Fibroblast of lung (primary cell): ENCODE results near the gene PLXNB1. TPM values are rescaled to one million over a fixed set of nuclear protein-coding genes. Genes with fewer than 3 reads are reported as not detected.

Source experiments
- DNase-seq, 2 donors: peaks; one replicate each; pipeline versions ENCODE4 v3.0.0 to v3.0.0-alpha.2; 2010; ENCODE audit warnings: low read depth in 2 of 2
- H2AFZ ChIP-seq: 2 replicates; pipeline ENCODE4 v1.5.1; 2012; ENCODE audit warnings: low read length, control low read depth, inconsistent platforms
- H3K27ac ChIP-seq: 2 replicates; pipeline ENCODE4 v1.5.1; 2011; ENCODE audit warnings: low read length, control low read depth; ENCODE audit not compliant: insufficient read depth
- H3K27me3 ChIP-seq: 2 replicates; pipeline ENCODE4 v1.5.1; 2011; ENCODE audit warnings: mild to moderate bottlenecking, low read length; ENCODE audit not compliant: control insufficient read depth, insufficient read depth
- H3K36me3 ChIP-seq: 2 replicates; pipeline ENCODE4 v1.5.1; 2011; ENCODE audit warnings: low read length; ENCODE audit not compliant: control insufficient read depth, insufficient read depth
- H3K4me1 ChIP-seq: 2 replicates; pipeline ENCODE4 v1.5.1; 2011; ENCODE audit warnings: low read length; ENCODE audit not compliant: control insufficient read depth, insufficient read depth; ENCODE audit errors: extremely low read depth
- H3K4me2 ChIP-seq: 2 replicates; pipeline ENCODE4 v1.5.1; 2011; ENCODE audit warnings: low read length, control low read depth; ENCODE audit not compliant: insufficient read depth; ENCODE audit errors: extremely low read depth
- H3K4me3 ChIP-seq, 4 experiments: fragments of 200-600 bp in 1 of 4; sonication (generic) in 1 of 4; replicated peaks in 1 of 4; 2 replicates each; pipeline ENCODE4 v1.5.1; 2011 to 2016; ENCODE audit warnings: low read length in 4 of 4, low read depth in 3 of 4, mild to moderate bottlenecking in 3 of 4, control low read depth in 2 of 4, inconsistent platforms in 1 of 4, mixed read lengths in 1 of 4; ENCODE audit not compliant: insufficient read depth in 1 of 4; ENCODE audit errors: control extremely low read depth in 1 of 4
- H3K79me2 ChIP-seq: 2 replicates; pipeline ENCODE4 v1.5.1; 2012; ENCODE audit warnings: mild to moderate bottlenecking, low read length, inconsistent platforms; ENCODE audit not compliant: control insufficient read depth, insufficient read depth
- H3K9ac ChIP-seq: 2 replicates; pipeline ENCODE4 v1.5.1; 2011; ENCODE audit warnings: mild to moderate bottlenecking, low read length, control low read depth; ENCODE audit not compliant: insufficient read depth
- H3K9me3 ChIP-seq: 2 replicates; pipeline ENCODE4 v1.5.1; 2012; ENCODE audit warnings: low read depth, low read length; ENCODE audit not compliant: control insufficient read depth, insufficient read depth
- H4K20me1 ChIP-seq: 2 replicates; pipeline ENCODE4 v1.5.1; 2011; ENCODE audit warnings: low read length; ENCODE audit not compliant: control insufficient read depth, insufficient read depth; ENCODE audit errors: extremely low read depth
- CTCF ChIP-seq, 2 donors: IDR thresholded peaks in 1 of 2; conservative IDR thresholded peaks in 1 of 2; 1 replicate in 1 of 2; 2 replicates in 1 of 2; pipeline ENCODE4 v1.5.1; 2011 to 2012; ENCODE audit warnings: low read length in 2 of 2, control low read depth in 1 of 2, inconsistent platforms in 1 of 2, low read depth in 1 of 2, mild to moderate bottlenecking in 1 of 2
- EZH2 ChIP-seq: IDR thresholded peaks from 2 replicates; pipeline ENCODE4 v1.5.1; 2012; ENCODE audit warnings: low read length, control low read depth, mild to moderate bottlenecking; ENCODE audit errors: missing control alignments
- polyA plus RNA-seq, 2 donors: library from polyadenylated mRNA; depleted of rRNA in 1 of 2; stranded (reverse) in 1 of 2; unstranded in 1 of 2; fragments of >200 nt; gene quantifications; 2 replicates each; pipeline ENCODE4 v1.2.1, GENCODE V29; 2011 to 2012; ENCODE audit warnings: missing spikeins in 1 of 2
- total RNA-seq: library from RNA; depleted of rRNA; stranded (reverse); fragments of >200 nt; gene quantifications from 2 replicates; pipeline ENCODE4 v1.2.1, GENCODE V29; 2014

Gene PLXNB1
- total and polyA plus RNA-seq, 2 donors (not counting 1 experiment from before 2014, with no cell fraction given): 12.8 to 44.6 TPM

GRCh38 chr3:48400824-48401433 lies 29.0 kb downstream of the PLXNB1 start:
- no peak overlapping the region for H3K27ac ChIP-seq
- peaks cover 3% of the 10 kb centered on the region for H3K36me3 ChIP-seq
- TF ChIP-seq EZH2 (no peak), CTCF (conservative IDR thresholded peaks at IDR 0.05 in 1 of 2, IDR thresholded peaks at IDR 0.05 in 1 of 2; ENCODE audit: low read depth in 1 of 2, low read length in 2 of 2) (peak; percentile 73 to 77)
- H3K9ac ChIP-seq: no peak overlapping the region
- peak; percentile 40 to 67 for DNase-seq
- H3K4me2 ChIP-seq: no peak overlapping the region
- H3K4me3 ChIP-seq: no peak overlapping the region
- H3K9me3 ChIP-seq: no peaks in the 10 kb centered on the region
- no peaks in the 10 kb centered on the region for H4K20me1 ChIP-seq
- H3K4me1 ChIP-seq: peaks cover 6% of the 10 kb centered on the region
- H3K27me3 ChIP-seq: peaks cover 4% of the 10 kb centered on the region
- no peaks in the 10 kb centered on the region for H3K79me2 ChIP-seq
- no peak overlapping the region for H2AFZ ChIP-seq

GRCh38 chr3:48399387-48400172 lies 30.3 kb downstream of the PLXNB1 start:
- no peaks in the 10 kb centered on the region for H3K9me3 ChIP-seq
- H3K4me2 ChIP-seq: no peak overlapping the region
- no peak for DNase-seq
- TF ChIP-seq CTCF (conservative IDR thresholded peaks at IDR 0.05 in 1 of 2, IDR thresholded peaks at IDR 0.05 in 1 of 2; ENCODE audit: low read depth in 1 of 2, low read length in 2 of 2) (no peak), EZH2 (no peak)
- no peaks in the 10 kb centered on the region for H4K20me1 ChIP-seq
- peaks cover 6% of the 10 kb centered on the region for H3K4me1 ChIP-seq
- no peak overlapping the region for H3K27ac ChIP-seq
- H3K9ac ChIP-seq: no peak overlapping the region
- H2AFZ ChIP-seq: no peak overlapping the region
- H3K36me3 ChIP-seq: peaks cover 3% of the 10 kb centered on the region
- peaks cover 8% of the 10 kb centered on the region for H3K27me3 ChIP-seq
- no peaks in the 10 kb centered on the region for H3K79me2 ChIP-seq
- H3K4me3 ChIP-seq: no peak overlapping the region

- no peak overlapping the region for H3K4me3 ChIP-seq
- DNase-seq: no peak
- TF ChIP-seq EZH2: no peak
- TF ChIP-seq CTCF (conservative IDR thresholded peaks at IDR 0.05 in 1 of 2, IDR thresholded peaks at IDR 0.05 in 1 of 2; ENCODE audit: low read depth in 1 of 2, low read length in 2 of 2): no peak
- H4K20me1 ChIP-seq: no peaks in the 10 kb centered on the region
- no peak overlapping the region for H3K4me2 ChIP-seq
- no peak overlapping the region for H3K9ac ChIP-seq
- peaks cover 6% of the 10 kb centered on the region for H3K4me1 ChIP-seq
- H3K36me3 ChIP-seq: peaks cover 3% of the 10 kb centered on the region
- H3K9me3 ChIP-seq: no peaks in the 10 kb centered on the region
- H3K27ac ChIP-seq: no peak overlapping the region
- no peak overlapping the region for H2AFZ ChIP-seq
- no peaks in the 10 kb centered on the region for H3K79me2 ChIP-seq
- peaks cover 9% of the 10 kb centered on the region for H3K27me3 ChIP-seq
These were observed 31.0 kb downstream of the PLXNB1 start for GRCh38 chr3:48398701-48399386.
